ENCODE measurements around the gene OR2T1.
"Not testable (repeated sequence)": the region's sequence is repeated elsewhere in the genome, so short reads cannot be mapped to it uniquely, and the experiment has no call there.

The OR2T1 gene, protein sequence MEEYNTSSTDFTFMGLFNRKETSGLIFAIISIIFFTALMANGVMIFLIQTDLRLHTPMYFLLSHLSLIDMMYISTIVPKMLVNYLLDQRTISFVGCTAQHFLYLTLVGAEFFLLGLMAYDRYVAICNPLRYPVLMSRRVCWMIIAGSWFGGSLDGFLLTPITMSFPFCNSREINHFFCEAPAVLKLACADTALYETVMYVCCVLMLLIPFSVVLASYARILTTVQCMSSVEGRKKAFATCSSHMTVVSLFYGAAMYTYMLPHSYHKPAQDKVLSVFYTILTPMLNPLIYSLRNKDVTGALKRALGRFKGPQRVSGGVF
- long read RNA-seq, donor 1, result 0 reads
- long read RNA-seq, donor 2, result 0 reads
- long read RNA-seq, donor 3, result 0 reads
- long read RNA-seq, donor 4, result 0 reads
- long read RNA-seq, donor 5, result 0 reads
- long read RNA-seq, donor 6, result 0 reads
- long read RNA-seq, donor 7, result 0 reads
- long read RNA-seq, donor 8, result 0 reads

DNA sequence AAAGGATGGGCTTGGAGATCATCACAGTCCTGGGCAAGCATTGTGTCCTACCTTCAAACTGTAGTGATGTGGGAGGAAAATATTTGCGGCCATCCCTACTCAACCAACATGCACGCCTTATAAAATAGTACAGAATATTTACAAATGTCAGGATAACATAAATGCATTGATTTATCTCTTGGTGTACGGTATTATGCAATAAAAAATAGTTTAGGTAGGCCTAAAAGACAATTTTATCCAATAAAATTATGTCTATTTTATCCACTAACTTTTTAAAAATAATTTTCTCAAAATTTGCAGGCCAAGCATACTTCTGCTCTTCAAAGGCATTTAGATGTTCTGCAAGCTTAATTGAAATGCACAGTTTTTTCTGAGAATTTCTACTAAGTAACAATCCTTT lies at the start of gene OR2T1:
TSS of gene OR2T1 (plus strand) at position 301 of the 400 bp plus-strand sequence. CDS start 3,100 bp downstream, outside the sequence.
- DNase-seq, result no peak

- DNase-seq, result no peak
Measured at GRCh38 chr1:248359415-248359814, 43.4 kb upstream of the OR2T1 start.

DNA sequence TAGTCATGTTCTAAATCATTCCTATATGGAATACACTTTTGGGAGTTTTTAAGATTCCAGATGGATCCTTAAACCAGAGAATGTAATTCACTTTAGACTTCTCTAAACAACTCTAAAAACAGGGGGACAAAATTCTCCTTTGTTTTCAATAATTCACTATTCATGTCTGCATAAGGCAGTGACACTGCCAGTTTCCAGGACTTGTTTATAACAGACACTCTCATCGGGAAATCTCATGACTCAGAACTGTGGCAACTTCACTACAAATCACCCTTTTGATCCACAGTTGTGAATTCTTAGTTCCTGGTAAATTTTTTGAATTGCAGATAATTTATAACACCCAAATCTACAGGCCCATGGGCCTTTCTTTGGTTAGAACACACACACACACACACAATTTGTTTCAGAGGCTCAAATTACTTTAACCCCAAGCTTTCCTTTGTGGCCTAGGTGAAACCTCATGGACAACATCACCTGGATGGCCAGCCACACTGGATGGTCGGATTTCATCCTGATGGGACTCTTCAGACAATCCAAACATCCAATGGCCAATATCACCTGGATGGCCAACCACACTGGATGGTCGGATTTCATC lies 41.6 kb upstream of the OR2T1 start, which contains the start of gene OR2T4:
TSS of gene OR2T4 (plus strand) at position 545 of the 595 bp plus-strand sequence. CDS start at position 545, 0 bp downstream.
- no peak for DNase-seq

GRCh38 chr1:248366609-248367008 lies 36.2 kb upstream of the OR2T1 start:
- no peak for DNase-seq

- DNase-seq, result no peak
Measured at GRCh38 chr1:248372394-248372793, 30.5 kb upstream of the OR2T1 start.

DNA sequence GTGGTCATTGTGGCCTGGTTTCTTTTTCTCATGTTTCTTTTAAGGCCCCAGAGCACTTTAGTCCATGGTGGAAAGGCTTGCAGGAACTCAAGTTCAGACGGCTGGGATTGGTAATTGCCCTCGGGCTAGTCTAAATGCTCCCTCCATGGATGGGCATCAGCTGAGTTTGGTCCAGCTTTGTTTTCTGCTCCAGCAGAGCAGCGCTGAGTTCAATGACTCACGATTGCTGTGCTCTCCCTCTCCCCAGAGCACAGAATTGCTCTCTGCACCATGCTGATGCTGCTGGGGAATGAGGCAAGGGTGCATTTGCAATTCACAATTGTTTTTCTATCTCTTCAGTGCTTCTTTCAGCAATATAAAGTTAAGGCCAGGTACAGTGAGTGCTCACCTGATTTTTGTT lies 29.1 kb upstream of the OR2T1 start:
- DNase-seq, result no peak

GRCh38 chr1:248375446-248375845 lies 27.4 kb upstream of the OR2T1 start, which contains the start of gene OR2T6:
TSS of gene OR2T6 (plus strand) at chr1:248375746. CDS start at chr1:248387609, 11,863 bp downstream.
- DNase-seq, result no peak

DNA sequence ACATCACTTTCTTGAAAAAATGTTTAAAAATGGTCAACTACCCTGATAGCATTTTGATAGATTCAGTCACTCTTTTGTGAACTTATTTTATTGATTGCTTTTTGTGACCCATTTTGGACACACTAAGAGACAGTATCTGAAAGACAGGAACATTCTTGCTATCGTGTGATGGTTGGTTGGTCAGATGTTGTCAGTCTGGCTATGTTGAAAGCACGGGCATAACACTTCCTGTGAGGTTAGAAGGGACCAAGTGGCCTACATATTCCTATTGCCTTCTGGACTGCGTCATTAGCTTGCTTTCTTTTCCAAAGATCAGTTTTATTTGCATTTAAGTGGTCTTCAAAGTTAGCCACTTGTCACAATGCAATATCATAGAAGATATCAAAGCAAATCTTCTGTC lies 25.9 kb upstream of the OR2T1 start:
- no peak for DNase-seq

GRCh38 chr1:248380854-248381253 lies 22.0 kb upstream of the OR2T1 start:
- no peak for DNase-seq

- no peak for DNase-seq
Measured at GRCh38 chr1:248388426-248388825, 14.4 kb upstream of the OR2T1 start.

GRCh38 chr1:248393050-248393449 lies 9.8 kb upstream of the OR2T1 start:
- DNase-seq, result no peak

GRCh38 chr1:248404024-248404423 lies 1.2 kb downstream of the OR2T1 start:
- DNase-seq, result no peak

DNA sequence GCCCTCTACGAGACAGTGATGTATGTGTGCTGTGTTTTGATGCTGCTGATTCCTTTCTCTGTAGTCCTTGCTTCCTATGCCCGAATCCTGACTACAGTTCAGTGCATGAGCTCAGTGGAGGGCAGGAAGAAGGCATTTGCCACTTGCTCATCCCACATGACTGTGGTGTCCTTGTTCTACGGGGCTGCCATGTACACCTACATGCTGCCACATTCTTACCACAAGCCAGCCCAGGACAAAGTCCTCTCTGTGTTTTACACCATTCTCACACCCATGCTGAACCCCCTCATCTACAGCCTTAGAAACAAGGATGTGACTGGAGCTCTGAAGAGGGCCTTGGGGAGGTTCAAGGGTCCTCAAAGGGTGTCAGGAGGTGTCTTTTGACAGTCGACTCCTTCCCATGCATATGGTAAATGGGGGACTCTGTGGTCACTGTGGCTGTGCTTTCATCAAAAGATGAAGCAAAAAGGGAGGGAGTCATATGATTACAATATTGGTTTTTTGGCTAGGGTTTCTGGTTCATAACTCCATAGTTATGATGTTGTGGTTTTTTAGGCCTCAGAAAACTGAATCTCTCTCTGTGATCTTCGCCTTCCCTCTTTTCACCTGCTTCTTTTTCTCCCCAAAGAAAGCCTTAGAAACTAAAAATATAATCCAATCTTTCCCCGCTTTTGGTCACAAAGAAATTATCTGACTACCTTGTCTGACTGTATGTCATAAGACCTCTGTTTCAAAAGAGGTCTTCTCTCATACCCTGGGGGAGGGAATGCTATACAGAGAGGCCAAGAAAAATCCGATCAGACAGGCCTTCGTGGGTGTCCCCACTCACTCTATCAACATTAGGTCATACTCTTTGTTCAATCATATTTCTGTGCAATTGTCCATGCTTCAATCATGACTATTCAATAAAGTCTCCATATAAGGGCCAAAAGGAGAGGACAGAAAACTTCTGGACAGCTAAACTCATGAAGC lies 4.2 kb downstream of the OR2T1 start:
- DNase-seq, result no peak

- DNase-seq, result no peak
Measured at GRCh38 chr1:248416226-248416625, 13.4 kb downstream of the OR2T1 start.

DNA sequence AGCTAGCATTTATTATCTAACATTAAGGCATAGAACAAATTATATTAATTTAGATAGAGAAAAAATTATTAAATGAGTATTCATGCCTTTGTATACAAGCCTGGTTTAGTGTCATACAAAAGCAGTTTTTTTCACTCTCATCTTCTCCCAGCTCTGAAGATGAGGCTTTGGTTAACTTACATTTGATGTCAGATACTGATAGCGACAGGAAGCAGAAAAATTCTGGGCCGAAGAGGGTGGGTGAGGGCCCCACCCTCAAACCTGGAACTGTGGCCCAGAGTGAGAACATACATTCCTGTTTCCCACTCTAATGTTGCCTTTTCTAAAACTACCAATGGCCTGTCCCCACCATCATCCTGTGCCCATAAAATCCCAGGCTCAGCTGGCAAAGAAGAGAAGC lies 15.0 kb downstream of the OR2T1 start:
- no peak for DNase-seq

DNA sequence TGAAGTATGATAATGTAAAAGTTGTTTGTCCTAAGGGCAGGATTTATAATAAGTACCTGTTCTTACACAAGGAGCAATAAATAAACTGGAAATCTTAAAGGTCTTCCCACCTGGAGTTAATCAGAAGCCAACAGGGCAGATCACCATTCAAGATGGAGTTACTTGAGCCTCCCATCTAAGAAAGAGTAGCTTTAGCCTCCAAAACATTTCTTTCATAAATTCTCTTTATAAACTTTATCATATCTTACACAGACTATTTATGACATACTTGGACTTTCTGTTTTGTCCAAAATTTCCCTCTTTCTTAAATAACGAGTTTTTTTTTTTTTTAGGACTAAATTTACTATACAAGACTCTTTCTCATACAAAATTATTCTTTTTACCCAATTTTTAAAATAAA lies 18.5 kb downstream of the OR2T1 start:
- DNase-seq, result no peak

DNA sequence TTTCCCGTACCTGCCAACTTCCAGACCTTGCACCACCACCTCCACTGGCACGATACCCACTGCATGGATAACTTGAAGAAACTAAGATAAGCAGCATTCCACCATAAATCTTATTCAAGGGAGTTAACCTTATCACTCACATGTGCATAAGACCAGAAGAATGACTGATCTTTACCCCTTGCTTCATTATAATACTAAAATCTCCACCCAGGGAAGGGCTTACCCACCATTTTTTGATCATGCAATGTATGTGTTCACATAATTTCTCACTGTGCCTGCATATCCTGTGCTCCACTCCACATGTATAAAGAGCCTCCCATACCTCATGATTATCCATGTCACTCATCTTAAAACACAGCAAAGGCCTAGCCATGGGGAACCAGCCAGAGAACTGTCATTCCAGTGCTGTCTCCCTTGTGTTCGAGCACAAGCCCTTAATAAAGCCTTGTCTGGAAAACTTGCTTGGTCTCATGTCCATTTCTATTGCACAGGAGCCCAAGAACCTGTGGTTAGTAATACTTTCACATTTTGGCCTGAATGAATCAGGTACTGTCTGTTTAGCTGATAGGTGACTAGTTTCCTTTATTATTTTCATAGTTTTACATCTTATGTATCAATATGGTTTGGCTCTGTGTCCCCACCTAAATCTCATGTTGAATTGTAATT lies 24.8 kb downstream of the OR2T1 start:
- not testable (repeated sequence) for DNase-seq

DNA sequence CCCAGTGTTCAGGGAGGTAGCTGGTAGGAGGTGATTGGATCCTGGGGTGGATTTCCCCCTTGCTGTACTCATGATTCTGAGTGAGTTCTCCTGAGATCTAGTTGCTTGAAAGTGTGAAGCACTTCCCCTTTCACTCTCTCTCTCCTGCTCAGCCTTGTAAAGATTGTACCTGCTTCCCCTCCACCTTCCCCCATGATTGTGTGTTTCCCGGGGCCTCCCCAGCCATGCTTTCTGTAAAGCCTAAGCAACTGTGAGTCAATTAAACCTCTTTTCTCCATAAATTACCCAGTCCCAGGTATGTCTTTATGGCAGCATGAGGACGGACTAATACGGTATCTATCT lies 25.3 kb downstream of the OR2T1 start:
- DNase-seq, result not testable (repeated sequence)

DNA sequence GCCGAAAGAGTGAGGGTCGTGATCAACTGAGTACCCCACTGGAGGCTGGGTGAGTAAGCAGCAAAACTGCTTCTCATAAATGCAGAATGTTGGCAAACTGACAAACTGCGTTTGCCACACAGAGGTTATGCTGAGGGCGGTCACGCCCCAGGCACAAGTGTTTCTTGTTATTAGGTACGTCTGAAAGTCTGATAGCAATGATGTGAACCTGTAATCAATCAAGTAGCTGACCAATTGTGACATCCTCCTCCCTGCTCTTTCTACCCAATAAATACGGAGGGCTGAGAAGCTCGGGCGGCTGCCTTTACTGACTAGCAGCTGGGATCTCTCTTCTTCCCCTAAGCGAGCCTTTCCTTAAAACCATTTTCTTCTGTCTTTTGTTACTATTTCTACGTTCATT lies 28.8 kb downstream of the OR2T1 start:
- not testable (repeated sequence) for DNase-seq

DNA sequence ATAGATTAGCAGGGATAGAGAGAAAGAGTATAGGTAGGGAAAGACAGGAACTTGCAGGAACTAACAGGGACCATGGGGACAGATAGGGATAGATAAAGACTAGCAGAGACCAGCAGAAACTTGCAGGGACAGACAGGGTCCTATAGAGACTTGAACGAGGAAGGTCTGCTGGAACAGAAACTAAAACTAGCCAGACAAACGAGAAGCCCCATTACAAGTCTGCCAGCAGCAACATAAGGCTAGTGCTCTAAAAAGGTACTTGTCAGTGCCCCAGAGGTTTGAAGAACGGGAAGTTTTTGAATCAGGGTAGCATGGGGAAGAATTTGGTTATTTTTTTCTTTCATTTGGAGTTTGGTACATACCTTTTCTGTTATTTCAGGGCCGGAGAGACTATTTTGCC lies 29.4 kb downstream of the OR2T1 start:
- DNase-seq, result not testable (repeated sequence)

- DNase-seq, result not testable (repeated sequence)
Measured at GRCh38 chr1:248433811-248434415, 31.1 kb downstream of the OR2T1 start.
